Lower lobe of right lung (tissue), 2 donors: Measurements from ENCODE around the gene ZFP28. TPM values are rescaled to one million over a fixed set of nuclear protein-coding genes. Genes with fewer than 3 reads are reported as not detected.

Experiments
- ATAC-seq, 2 donors: fragments of 200-7000 bp; cut with Tn5 transposase; one replicate each; pipeline ENCODE4 v1.9.1; 2020 to 2022; ENCODE audit warnings: mild to moderate bottlenecking in 2 of 2, moderate library complexity in 2 of 2
- DNase-seq: peaks from one replicate; pipeline ENCODE4 v3.0.0-alpha.2; 2020
- H3K27ac ChIP-seq: fragments of 200-600 bp; one replicate; pipeline ENCODE4 v1.8.0; 2022
- H3K27me3 ChIP-seq: fragments of 200-600 bp; one replicate; pipeline ENCODE4 v1.8.0; 2022; ENCODE audit warnings: low read depth
- H3K36me3 ChIP-seq: fragments of 200-600 bp; one replicate; pipeline ENCODE4 v1.8.0; 2022; ENCODE audit warnings: mild to moderate bottlenecking
- H3K4me1 ChIP-seq: fragments of 200-600 bp; one replicate; pipeline ENCODE4 v1.8.0; 2022
- H3K4me3 ChIP-seq: fragments of 200-600 bp; one replicate; pipeline ENCODE4 v1.8.0; 2022; ENCODE audit warnings: mild to moderate bottlenecking
- H3K9me3 ChIP-seq: fragments of 200-600 bp; one replicate; pipeline ENCODE4 v1.8.0; 2022
- intact Hi-C: fragments of 100-400 bp; cut with DNase I; formaldehyde crosslinking; loops from one replicate; pipeline ENCODE4 v1.11.0; 2022
- total RNA-seq: library from RNA; stranded (reverse); fragmentation: NEBNext Ultra II Directional; extraction: Animal tissue kit (Norgen Biotek cat#: 25700); gene quantifications from one replicate; pipeline ENCODE4 v1.2.1, GENCODE V29; 2021
- TF ChIP-seq, protein P1 (sequence below): fragments of 200-600 bp; IDR thresholded peaks from one replicate; pipeline ENCODE4 v1.8.0; 2022; ENCODE audit warnings: antibody characterized with exemption, mild to moderate bottlenecking
- donor health status: DM: no; HTN: yes; CAD: no; lungs with severe emphysema.

ZFP28 gene
- total RNA-seq, 1 donor from 2014 or later = 6.4 TPM

DNA sequence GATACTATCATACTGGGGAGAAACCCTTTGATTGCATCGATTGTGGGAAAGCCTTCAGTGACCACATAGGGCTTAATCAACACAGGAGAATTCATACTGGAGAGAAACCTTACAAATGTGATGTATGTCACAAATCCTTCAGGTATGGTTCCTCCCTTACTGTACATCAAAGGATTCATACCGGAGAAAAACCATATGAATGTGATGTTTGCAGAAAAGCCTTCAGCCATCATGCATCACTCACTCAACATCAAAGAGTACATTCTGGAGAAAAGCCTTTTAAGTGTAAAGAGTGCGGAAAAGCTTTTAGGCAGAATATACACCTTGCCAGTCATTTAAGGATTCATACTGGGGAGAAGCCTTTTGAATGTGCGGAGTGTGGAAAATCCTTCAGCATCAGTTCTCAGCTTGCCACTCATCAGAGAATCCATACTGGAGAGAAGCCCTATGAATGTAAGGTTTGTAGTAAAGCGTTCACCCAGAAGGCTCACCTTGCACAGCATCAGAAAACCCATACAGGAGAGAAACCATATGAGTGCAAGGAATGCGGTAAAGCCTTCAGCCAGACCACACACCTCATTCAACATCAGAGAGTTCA, 15.6 kb downstream of the ZFP28 start:
- H3K27me3 ChIP-seq = no peaks in the 10 kb centered on the region
- H3K4me3 ChIP-seq = no peak overlapping the region
- no peak for ATAC-seq
- H3K9me3 ChIP-seq = peaks cover 100% of the 10 kb centered on the region
- intact Hi-C loops = no loop called here
- peaks cover 33% of the 10 kb centered on the region for H3K36me3 ChIP-seq
- TF ChIP-seq, protein P1, sequence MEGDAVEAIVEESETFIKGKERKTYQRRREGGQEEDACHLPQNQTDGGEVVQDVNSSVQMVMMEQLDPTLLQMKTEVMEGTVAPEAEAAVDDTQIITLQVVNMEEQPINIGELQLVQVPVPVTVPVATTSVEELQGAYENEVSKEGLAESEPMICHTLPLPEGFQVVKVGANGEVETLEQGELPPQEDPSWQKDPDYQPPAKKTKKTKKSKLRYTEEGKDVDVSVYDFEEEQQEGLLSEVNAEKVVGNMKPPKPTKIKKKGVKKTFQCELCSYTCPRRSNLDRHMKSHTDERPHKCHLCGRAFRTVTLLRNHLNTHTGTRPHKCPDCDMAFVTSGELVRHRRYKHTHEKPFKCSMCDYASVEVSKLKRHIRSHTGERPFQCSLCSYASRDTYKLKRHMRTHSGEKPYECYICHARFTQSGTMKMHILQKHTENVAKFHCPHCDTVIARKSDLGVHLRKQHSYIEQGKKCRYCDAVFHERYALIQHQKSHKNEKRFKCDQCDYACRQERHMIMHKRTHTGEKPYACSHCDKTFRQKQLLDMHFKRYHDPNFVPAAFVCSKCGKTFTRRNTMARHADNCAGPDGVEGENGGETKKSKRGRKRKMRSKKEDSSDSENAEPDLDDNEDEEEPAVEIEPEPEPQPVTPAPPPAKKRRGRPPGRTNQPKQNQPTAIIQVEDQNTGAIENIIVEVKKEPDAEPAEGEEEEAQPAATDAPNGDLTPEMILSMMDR = no peak
- no peak overlapping the region for H3K27ac ChIP-seq
- no peaks in the 10 kb centered on the region for H3K4me1 ChIP-seq
- DNase-seq = no peak

DNA sequence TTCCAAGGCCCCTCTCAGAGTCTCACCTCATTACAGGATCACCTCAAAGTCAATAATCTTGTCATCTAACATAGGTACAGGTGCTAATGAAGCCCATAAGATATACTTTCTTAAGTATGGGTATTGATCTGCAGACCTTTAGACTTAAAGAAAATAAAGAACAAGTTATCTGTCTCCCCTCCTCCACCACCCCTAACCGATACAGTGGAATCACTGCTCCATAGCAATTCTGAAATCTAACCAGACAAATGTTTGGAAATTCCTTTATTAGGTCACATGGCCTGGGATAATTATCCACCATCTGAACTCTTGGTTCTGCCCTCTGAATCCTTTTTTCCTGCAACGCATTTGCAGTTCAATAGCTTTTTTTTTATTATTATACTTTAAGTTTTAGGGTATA, 24.0 kb downstream of the ZFP28 start:
- no peak for ATAC-seq

DNA sequence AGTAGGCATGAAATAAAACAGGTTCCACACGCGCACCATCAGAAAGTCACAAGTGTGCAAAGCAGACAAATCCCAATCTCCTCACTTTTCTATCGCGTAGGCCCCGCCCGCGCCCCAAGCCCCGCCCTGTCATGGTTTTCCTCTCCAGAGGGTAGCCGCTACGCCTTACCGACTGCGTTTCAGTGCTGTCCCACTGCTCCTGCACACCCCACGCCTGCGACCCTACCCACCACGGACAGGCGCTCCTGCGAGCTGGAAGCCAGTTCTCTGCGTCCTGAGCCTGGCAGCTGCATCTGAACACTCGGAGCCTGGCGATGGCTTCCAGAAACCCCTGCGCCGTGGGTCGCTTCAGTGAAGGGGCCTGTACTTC, 28.1 kb downstream of the ZFP28 start:
- Histone ChIP-seq H3K27me3 (no peaks in the 10 kb centered on the region), H3K27ac (peak overlapping the region; percentile 84), H3K36me3 (no peaks in the 10 kb centered on the region), H3K9me3 (peaks cover 85% of the 10 kb centered on the region), H3K4me3 (peak overlapping the region; percentile 89), H3K4me1 (no peaks in the 10 kb centered on the region)
- ATAC-seq (peak; percentile 71), DNase-seq (peak; percentile 68)
- TF ChIP-seq, protein P1 = no peak
- intact Hi-C loops = no loop called here

More for the DNA sequence above, 24.0 kb downstream of the ZFP28 start:
- peaks cover 87% of the 10 kb centered on the region for H3K9me3 ChIP-seq
- no peak overlapping the region for H3K27ac ChIP-seq
- H3K4me1 ChIP-seq = no peaks in the 10 kb centered on the region
- H3K36me3 ChIP-seq = no peaks in the 10 kb centered on the region
- no peaks in the 10 kb centered on the region for H3K27me3 ChIP-seq
- DNase-seq = no peak
- TF ChIP-seq, protein P1 = no peak
- H3K4me3 ChIP-seq = no peak overlapping the region
- intact Hi-C loops = no loop called here

DNA sequence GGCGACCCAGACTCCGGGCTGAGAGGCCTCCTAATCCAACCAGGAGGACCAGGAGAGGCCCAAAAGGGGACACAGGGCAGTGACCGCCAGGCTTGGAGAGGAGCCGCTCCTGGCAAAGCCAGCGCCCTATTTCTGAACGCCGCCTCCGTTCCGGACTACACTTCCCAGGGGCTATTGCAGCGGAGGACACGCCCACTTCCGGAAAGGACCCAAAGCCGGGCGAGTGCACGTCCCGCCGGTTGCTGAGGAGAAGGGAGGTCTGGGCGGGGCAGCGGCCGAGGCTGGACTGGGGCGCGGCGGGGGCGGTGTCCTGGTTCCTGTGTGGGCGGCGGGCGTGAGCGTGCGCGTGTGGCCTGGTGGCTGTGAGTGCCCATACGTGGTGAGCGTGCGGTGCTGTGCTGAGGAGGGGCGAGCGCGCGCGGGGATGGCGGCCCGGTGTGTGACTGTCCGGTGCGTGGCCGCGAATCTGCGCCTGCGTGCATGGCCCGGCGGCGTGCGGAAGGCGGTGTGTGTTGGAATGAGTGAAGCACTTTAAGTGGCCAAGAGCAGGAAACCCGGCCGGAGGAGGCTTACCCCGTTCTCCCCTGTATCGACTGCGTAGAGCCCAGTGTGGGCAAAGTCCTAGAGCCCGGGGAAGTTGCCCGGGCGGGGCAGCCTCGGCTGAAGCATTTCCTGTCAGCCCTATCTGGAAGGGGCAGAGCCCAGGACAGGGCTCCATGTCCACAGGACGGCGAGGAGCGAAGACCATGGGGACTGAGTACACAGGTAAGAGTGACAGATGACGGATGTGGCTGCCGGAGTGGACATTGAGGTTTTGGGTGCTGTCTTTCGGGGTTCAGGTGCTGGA, 28.7 kb downstream of the ZFP28 start, which contains the start of gene ZNF470:
Gene ZNF470 (plus strand): TSS at position 195 of the 847 bp plus-strand sequence. CDS start 2,844 bp downstream, outside the sequence.
- no peaks in the 10 kb centered on the region for H3K27me3 ChIP-seq
- H3K4me3 ChIP-seq = peak within 1 kb of the TSS; percentile 89
- DNase-seq (peak; percentile 96), ATAC-seq (peak; percentile 99 to 100)
- H3K36me3 ChIP-seq = no peaks in the 10 kb centered on the region
- H3K27ac ChIP-seq = peak within 1 kb of the TSS; percentile 84
- intact Hi-C loops = no loop called here
- TF ChIP-seq, protein P1 = no peak
- H3K9me3 ChIP-seq = peaks cover 85% of the 10 kb centered on the region
- no peaks in the 10 kb centered on the region for H3K4me1 ChIP-seq

DNA sequence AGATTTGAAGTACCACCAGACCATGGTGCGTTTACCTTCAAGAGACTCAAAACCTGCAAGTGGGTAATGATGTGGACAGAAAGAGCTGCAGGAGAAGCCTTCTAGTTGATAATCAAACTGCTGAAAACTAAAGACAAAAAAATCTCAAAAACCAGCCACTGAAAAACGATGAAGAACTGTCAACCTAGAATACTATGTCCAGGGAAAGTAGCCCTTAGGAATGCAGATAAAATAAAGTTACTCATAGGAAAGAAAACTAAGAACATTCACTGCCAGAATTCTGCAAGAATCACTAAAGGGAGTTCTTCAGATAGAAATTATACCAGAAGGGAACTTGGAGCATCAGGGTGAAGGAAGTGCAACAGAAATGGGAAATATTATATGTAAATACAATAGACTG, 33.8 kb downstream of the ZFP28 start:
- peaks cover 96% of the 10 kb centered on the region for H3K9me3 ChIP-seq
- peaks cover 15% of the 10 kb centered on the region for H3K36me3 ChIP-seq
- TF ChIP-seq, protein P1 = no peak
- intact Hi-C loops = no loop called here
- no peak overlapping the region for H3K4me3 ChIP-seq
- ATAC-seq (no peak), DNase-seq (no peak)
- H3K27me3 ChIP-seq = no peaks in the 10 kb centered on the region
- H3K4me1 ChIP-seq = no peaks in the 10 kb centered on the region
- H3K27ac ChIP-seq = no peak overlapping the region
